ENCODE data around the gene SPTBN2. TPM values are rescaled to one million over a fixed set of nuclear protein-coding genes. Genes with fewer than 3 reads are reported as not detected.

SPTBN2 gene
- total and polyA plus RNA-seq, 3 donors from 2014 or later = 116 to 239 (median 159) TPM

DNA sequence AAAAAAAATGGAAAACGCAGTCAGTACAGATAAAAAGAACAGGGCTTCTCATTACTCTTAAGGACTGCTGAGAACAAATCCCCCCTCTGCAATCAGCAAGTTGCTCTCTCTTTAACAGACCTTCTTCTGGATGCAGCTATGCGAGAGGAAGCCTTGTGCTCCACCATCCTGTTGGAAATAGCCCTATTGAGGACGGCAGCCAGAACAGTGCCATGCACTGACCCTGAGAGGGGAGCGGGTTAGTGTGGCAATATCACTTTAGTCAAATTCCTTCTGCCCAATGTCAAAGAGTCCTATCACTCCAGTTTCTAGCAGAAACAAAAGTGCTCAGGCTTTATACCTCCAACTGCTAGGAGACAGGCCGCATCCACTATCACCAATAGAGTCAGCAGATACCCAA lies 58.2 kb downstream of the SPTBN2 start:
- H3K4me3 ChIP-seq = no peak overlapping the region
- no peak overlapping the region for H3K27ac ChIP-seq
- no peak for DNase-seq
- no peaks in the 10 kb centered on the region for H3K36me3 ChIP-seq (ENCODE audit: low read depth, missing control alignments)
- H3K4me1 ChIP-seq = peaks cover 1% of the 10 kb centered on the region
- intact Hi-C loops (cut with DNase I; ENCODE audit: low total_unique reads) = loop anchor here (10.0 kb wide), 1 partner anchor 186 kb away; the partner anchor contains the start of gene DPP3
- no peaks in the 10 kb centered on the region for H3K27me3 ChIP-seq
- no peaks in the 10 kb centered on the region for H3K9me3 ChIP-seq
- TF ChIP-seq, protein P1, sequence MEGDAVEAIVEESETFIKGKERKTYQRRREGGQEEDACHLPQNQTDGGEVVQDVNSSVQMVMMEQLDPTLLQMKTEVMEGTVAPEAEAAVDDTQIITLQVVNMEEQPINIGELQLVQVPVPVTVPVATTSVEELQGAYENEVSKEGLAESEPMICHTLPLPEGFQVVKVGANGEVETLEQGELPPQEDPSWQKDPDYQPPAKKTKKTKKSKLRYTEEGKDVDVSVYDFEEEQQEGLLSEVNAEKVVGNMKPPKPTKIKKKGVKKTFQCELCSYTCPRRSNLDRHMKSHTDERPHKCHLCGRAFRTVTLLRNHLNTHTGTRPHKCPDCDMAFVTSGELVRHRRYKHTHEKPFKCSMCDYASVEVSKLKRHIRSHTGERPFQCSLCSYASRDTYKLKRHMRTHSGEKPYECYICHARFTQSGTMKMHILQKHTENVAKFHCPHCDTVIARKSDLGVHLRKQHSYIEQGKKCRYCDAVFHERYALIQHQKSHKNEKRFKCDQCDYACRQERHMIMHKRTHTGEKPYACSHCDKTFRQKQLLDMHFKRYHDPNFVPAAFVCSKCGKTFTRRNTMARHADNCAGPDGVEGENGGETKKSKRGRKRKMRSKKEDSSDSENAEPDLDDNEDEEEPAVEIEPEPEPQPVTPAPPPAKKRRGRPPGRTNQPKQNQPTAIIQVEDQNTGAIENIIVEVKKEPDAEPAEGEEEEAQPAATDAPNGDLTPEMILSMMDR (IDR thresholded peaks at IDR 0.05) = no peak
- no peak for TF ChIP-seq POLR2A (IDR thresholded peaks at IDR 0.05)
- 73 to 75% methylated on average over 5 of the region's 5 CpGs for WGBS, 2 donors

DNA sequence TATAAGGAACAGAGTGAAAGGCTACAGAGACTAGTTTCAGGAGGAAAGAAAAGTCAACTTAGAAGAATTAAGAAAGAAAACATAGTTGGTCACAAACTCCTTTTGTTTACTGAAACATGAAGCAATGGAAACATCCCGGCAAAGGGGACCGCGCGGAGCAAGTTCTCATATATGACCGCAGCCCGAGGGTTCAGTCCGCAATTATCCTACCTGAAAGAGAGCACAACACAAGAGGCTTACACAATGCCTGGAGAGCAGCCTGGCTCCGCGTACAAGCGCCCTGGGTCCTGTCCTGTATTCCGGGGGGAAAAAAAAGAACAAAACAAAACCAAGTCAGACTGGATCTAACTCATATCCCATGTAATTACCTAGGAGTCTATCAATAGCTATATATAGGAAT lies 63.6 kb downstream of the SPTBN2 start:
- WGBS, 2 donors = 89 to 92% methylated on average over 11 of the region's 11 CpGs
- H3K4me3 ChIP-seq = no peak overlapping the region
- no peak overlapping the region for H3K27ac ChIP-seq
- no peaks in the 10 kb centered on the region for H3K4me1 ChIP-seq
- intact Hi-C loops (cut with DNase I; ENCODE audit: low total_unique reads) = no loop called here
- no peaks in the 10 kb centered on the region for H3K9me3 ChIP-seq
- no peaks in the 10 kb centered on the region for H3K27me3 ChIP-seq
- no peaks in the 10 kb centered on the region for H3K36me3 ChIP-seq (ENCODE audit: low read depth, missing control alignments)
- TF ChIP-seq, protein P1 (IDR thresholded peaks at IDR 0.05) = no peak
- no peak for TF ChIP-seq POLR2A (IDR thresholded peaks at IDR 0.05)
- no peak for DNase-seq

DNA sequence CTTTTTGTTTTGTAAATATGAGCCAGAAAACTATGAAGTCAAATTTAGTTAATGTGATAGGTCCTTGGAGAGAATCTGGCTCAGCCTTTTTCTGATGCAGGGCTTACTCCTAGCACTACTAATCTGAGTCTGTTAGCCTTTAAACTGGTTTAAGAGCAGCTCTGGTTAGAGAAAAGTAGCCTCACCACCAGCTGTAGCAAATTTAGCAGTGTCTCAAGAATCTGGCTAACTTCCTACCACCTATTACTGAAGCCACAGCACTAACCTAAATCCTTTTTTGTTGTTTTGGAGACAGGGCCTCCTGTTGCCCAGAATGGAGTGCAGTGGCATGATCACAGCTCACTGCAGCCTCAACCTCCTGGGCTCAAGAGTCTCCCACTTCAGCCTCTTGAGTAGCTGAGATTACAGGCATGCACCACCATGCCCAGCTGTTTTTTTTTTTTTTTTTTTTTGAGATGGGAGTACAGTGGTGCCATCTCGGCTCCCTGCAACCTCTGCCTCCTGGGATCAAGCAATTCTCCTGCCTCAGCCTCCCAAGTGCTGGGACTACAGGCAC lies 65.2 kb downstream of the SPTBN2 start:
- no peaks in the 10 kb centered on the region for H3K9me3 ChIP-seq
- no peaks in the 10 kb centered on the region for H3K36me3 ChIP-seq (ENCODE audit: low read depth, missing control alignments)
- 73 to 100% methylated on average over 1 of the region's 1 CpG for WGBS, 2 donors
- intact Hi-C loops (cut with DNase I; ENCODE audit: low total_unique reads) = no loop called here
- DNase-seq = no peak
- H3K4me3 ChIP-seq = no peak overlapping the region
- no peak for TF ChIP-seq POLR2A (IDR thresholded peaks at IDR 0.05)
- TF ChIP-seq, protein P1 (IDR thresholded peaks at IDR 0.05) = no peak
- H3K4me1 ChIP-seq = no peaks in the 10 kb centered on the region
- no peak overlapping the region for H3K27ac ChIP-seq
- no peaks in the 10 kb centered on the region for H3K27me3 ChIP-seq

DNA sequence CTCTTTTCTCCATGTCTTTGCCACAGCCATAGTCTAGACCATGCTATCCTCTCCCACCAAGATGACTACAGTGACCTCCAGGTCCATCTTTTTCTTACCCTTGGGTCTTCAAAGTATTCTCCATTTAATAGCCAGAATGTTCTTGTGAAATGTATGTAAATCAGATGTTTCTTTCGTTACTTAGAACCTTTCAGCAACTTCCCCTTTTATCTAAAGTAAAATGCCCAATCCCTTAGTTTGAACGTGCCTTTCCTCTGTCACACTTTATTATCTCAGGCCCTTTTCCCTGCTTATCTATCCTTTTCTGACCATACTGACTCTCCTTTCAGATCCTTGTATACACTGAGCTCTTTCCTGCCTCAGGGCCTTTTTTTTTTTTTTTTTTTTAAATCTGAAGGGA lies 69.3 kb downstream of the SPTBN2 start:
- WGBS, 2 donors = 49 to 57% methylated on average over 2 of the region's 2 CpGs

More for the DNA sequence above, 69.3 kb downstream of the SPTBN2 start:
- no peak for DNase-seq
- H3K4me3 ChIP-seq = no peak overlapping the region
- TF ChIP-seq POLR2A (IDR thresholded peaks at IDR 0.05) = no peak
- TF ChIP-seq, protein P1 (IDR thresholded peaks at IDR 0.05) = no peak
- no peaks in the 10 kb centered on the region for H3K9me3 ChIP-seq
- no peaks in the 10 kb centered on the region for H3K36me3 ChIP-seq (ENCODE audit: low read depth, missing control alignments)
- no peaks in the 10 kb centered on the region for H3K4me1 ChIP-seq
- intact Hi-C loops (cut with DNase I; ENCODE audit: low total_unique reads) = no loop called here
- H3K27ac ChIP-seq = no peak overlapping the region
- H3K27me3 ChIP-seq = no peaks in the 10 kb centered on the region

All from testis (tissue), 3 donors.